Panc1 (cell line): ENCODE results near the gene DSC3.

Source experiments
- CTCF ChIP-seq: fragments of 450-650 bp; IDR thresholded peaks from 2 replicates; pipeline ENCODE4 v1.5.1; 2017; ENCODE audit warnings: mild to moderate bottlenecking
- POLR2AphosphoS5 ChIP-seq: IDR thresholded peaks from 2 replicates; pipeline ENCODE4 v1.6.1; 2012; ENCODE audit warnings: mild to moderate bottlenecking, low read depth, low read length, moderate library complexity

DNA sequence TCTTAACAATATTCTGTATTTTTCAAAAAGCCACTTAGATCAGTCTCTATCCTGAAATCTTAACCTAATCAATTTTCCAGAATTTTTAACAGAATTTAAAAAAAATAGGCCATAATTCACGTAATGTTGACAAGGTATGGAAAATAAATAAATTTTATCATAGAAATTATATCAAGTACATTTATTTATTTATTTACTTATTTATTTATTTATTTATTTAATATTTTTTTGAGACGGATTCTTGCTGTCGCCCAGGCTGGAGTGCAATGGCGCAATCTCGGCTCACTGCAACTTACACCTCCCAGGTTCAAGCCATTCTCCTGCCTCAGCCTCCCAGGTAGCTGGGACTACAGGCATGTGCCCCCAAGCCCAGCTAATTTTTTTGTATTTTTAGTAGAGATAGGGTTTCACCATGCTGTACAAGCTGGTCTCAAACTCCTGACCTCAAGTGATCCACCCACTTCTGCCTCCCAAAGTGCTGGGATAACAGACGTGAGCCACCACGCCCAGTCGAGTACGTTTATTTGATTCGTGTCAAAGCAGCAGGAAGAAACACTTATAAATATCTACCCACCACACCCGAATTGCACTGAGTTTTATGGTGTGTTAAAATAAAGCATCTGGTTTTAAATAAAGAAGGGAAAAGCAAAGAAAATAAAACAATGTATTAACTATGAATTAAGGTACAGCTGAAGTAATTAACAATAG is 60.1 kb downstream of the DSC3 start:
- no peak for TF ChIP-seq POLR2AphosphoS5
- no peak for TF ChIP-seq CTCF
